Fibroblast of skin of right quadriceps (primary cell): ENCODE results near the gene ZSCAN32.

Experiments used
- DNase-seq: peaks from one replicate; pipeline ENCODE4 v3.0.0-alpha.2; 2013

Gene ZSCAN32

GRCh38 chr16:3355589-3355988, 45.2 kb downstream of the ZSCAN32 start, which contains the start of gene OR2C1:
TSS of gene OR2C1 (plus strand) at chr16:3355889. CDS start at chr16:3355941, 52 bp downstream.
- no peak for DNase-seq

DNA sequence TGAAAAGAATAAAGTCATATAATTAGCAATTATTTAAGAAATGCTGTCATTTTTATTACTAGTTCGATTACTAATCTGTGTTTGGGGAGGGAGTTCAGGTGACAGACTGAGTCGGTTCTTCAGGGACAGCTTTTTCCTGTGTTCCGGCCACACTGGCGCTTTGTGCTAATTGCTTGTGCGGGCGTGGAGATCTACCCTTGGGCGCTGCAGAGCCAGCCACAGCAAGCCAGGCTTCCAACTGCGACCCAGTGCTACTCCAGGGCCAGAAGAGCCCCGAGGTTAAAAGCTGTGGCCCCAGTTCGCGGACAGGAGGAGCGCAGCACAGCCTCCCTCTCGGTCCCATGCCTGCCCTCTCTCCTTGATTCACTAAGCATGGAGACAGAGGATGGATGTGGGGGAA, 51.6 kb downstream of the ZSCAN32 start:
- DNase-seq: no peak

GRCh38 chr16:3348547-3349167, 52.1 kb downstream of the ZSCAN32 start:
- DNase-seq: no peak

DNA sequence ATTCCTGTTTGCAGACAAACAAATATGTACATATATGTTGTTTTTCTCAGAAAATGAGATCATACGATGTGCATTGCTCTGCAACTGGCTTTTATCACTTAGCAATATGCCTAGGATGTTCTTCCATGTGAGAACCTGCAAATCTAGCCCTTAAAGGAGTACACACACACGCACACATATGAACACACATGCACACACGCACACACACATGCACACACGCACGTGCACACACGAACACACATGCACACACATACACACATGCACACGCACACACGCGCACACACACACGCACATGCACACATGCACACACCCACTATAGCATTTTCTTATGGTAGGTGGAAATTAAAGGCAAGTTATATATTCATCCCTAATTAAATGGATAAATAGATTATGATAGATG, 53.2 kb downstream of the ZSCAN32 start:
- no peak for DNase-seq

GRCh38 chr16:3346041-3346440, 54.8 kb downstream of the ZSCAN32 start:
- DNase-seq: no peak
